HepG2 (cell line): ENCODE results near the gene PCSK7. TPM values are rescaled to one million over a fixed set of nuclear protein-coding genes. Genes with fewer than 3 reads are reported as not detected.

Source experiments
- ATAC-seq: fragments of 200-7000 bp; cut with Tn5 transposase; 3 replicates; pipeline ENCODE4 v1.9.1; 2020; ENCODE audit warnings: mild to moderate bottlenecking, moderate library complexity
- BruUV-seq: library from RNA; stranded (reverse); fragments of 400-500 nt; replicated peaks from 2 replicates; lab custom pipeline; 2021; lab: Mats Ljungman, UMichigan
- CTCF ChIA-PET: fragments of 300-600 bp; formaldehyde crosslinking; extraction: SDS; loops from one replicate; lab custom pipeline; 2021; ENCODE audit warnings: low total read pairs, inconsistent platforms, low intra/inter-chr PET ratio; lab: Yijun Ruan, JAX
- POLR2A ChIA-PET: fragments of 350-600 bp; sonication (Branson Sonifier 250); formaldehyde crosslinking; loops from one replicate; lab custom pipeline; 2020; ENCODE audit warnings: antibody characterized with exemption, inconsistent platforms; lab: Yijun Ruan, JAX
- DNase-seq: peaks from one replicate; pipeline ENCODE4 v3.0.0-alpha.2; 2015; ENCODE audit warnings: low spot score
- FAIRE-seq: peaks from 3 replicates; lab custom pipeline; 2011; peaks lifted over from hg19 to GRCh38; lab: Jason Lieb, UNC
- H2AFZ ChIP-seq: one replicate; pipeline ENCODE4 v1.6.1; 2011; ENCODE audit warnings: low read length, inconsistent platforms
- H3K27ac ChIP-seq: fragments of 300-600 bp; 3 replicates; pipeline ENCODE4 v1.8.0; 2011; ENCODE audit warnings: mixed run types, mild to moderate bottlenecking, mixed read lengths, low read length, inconsistent platforms; ENCODE audit not compliant: insufficient read depth; ENCODE audit errors: extremely low read length
- H3K27me3 ChIP-seq, 2 experiments: fragments of 200-600 bp in 1 of 2; 2 replicates in 1 of 2; 3 replicates in 1 of 2; pipeline versions ENCODE4 v1.6.0 to v1.8.0; 2011; ENCODE audit warnings: low read length in 2 of 2, mild to moderate bottlenecking in 2 of 2, moderate library complexity in 2 of 2, inconsistent platforms in 1 of 2; ENCODE audit not compliant: insufficient read depth in 2 of 2, control insufficient read depth in 1 of 2
- H3K36me3 ChIP-seq, 2 experiments: fragments of 200-600 bp in 1 of 2; replicated peaks in 1 of 2; 2 replicates in 1 of 2; 3 replicates in 1 of 2; pipeline versions ENCODE4 v1.5.1 to v1.8.0; 2011; ENCODE audit warnings: low read length in 2 of 2, inconsistent platforms in 1 of 2; ENCODE audit not compliant: insufficient read depth in 2 of 2, control insufficient read depth in 1 of 2
- H3K4me1 ChIP-seq: 2 replicates; pipeline ENCODE4 v1.5.1; 2012; ENCODE audit warnings: low read length, inconsistent platforms; ENCODE audit not compliant: insufficient read depth
- H3K4me2 ChIP-seq: 2 replicates; pipeline ENCODE4 v1.6.0; 2011; ENCODE audit warnings: low read depth, low read length, inconsistent platforms
- H3K4me3 ChIP-seq, 3 experiments: fragments of 200-600 bp in 1 of 3; sonication (generic), shearing (Covaris generic) in 1 of 3; replicated peaks in 1 of 3; 2 replicates each; pipeline ENCODE4 v1.5.1; 2011 to 2016; ENCODE audit warnings: low read length in 3 of 3, inconsistent platforms in 2 of 3, low read depth in 2 of 3, mild to moderate bottlenecking in 2 of 3, control low read depth in 1 of 3, mixed read lengths in 1 of 3; ENCODE audit not compliant: insufficient read depth in 1 of 3
- H3K79me2 ChIP-seq: one replicate; pipeline ENCODE4 v1.6.1; 2011; ENCODE audit warnings: low read length, inconsistent platforms; ENCODE audit not compliant: insufficient read depth
- H3K9ac ChIP-seq: 2 replicates; pipeline ENCODE4 v1.6.0; 2011; ENCODE audit warnings: mild to moderate bottlenecking, low read depth, low read length, inconsistent platforms; ENCODE audit not compliant: insufficient read depth
- H3K9me3 ChIP-seq: 2 replicates; pipeline ENCODE4 v1.5.1; 2012; ENCODE audit warnings: mild to moderate bottlenecking, low read length
- H4K20me1 ChIP-seq: 2 replicates; pipeline ENCODE4 v1.6.0; 2011; ENCODE audit warnings: inconsistent platforms, mild to moderate bottlenecking, low read length, moderate library complexity; ENCODE audit not compliant: insufficient read depth
- CBFB ChIP-seq: sonication (generic); formaldehyde crosslinking; IDR thresholded peaks from 2 replicates; pipeline ENCODE4 v1.4.0; 2020; ENCODE audit warnings: missing genetic modification reagents
- GATAD2A ChIP-seq: IDR thresholded peaks from 2 replicates; pipeline ENCODE4 v1.6.1; 2016
- ISL2 ChIP-seq: sonication (generic); formaldehyde crosslinking; IDR thresholded peaks from 2 replicates; pipeline ENCODE4 v1.5.0; 2020; ENCODE audit warnings: missing genetic modification reagents
- LCORL ChIP-seq, 2 experiments: fragments of 450-650 bp in 1 of 2; sonication (generic) in 1 of 2; formaldehyde crosslinking in 1 of 2; IDR thresholded peaks; 2 replicates each; pipeline versions ENCODE4 v1.5.0 to v1.6.1; 2017 to 2020; ENCODE audit warnings: antibody characterized with exemption in 1 of 2, missing genetic modification reagents in 1 of 2
- MTA1 ChIP-seq: sonication (generic); formaldehyde crosslinking; IDR thresholded peaks from 2 replicates; pipeline ENCODE4 v1.4.0; 2020; ENCODE audit warnings: missing genetic modification reagents, mild to moderate bottlenecking, borderline replicate concordance
- NFIC ChIP-seq: IDR thresholded peaks from 2 replicates; pipeline ENCODE4 v1.6.1; 2012; ENCODE audit warnings: mild to moderate bottlenecking, low read length, inconsistent platforms
- REL ChIP-seq: sonication (generic); formaldehyde crosslinking; conservative IDR thresholded peaks from 2 replicates; pipeline ENCODE4 v1.8.0; 2022; ENCODE audit warnings: mild to moderate bottlenecking, missing genetic modification reagents, moderate library complexity
- ZNF317 ChIP-seq: sonication (generic); formaldehyde crosslinking; IDR thresholded peaks from 2 replicates; pipeline ENCODE4 v1.5.0; 2020; ENCODE audit warnings: mild to moderate bottlenecking, missing genetic modification reagents
- ZNF563 ChIP-seq: sonication (generic); formaldehyde crosslinking; IDR thresholded peaks from 2 replicates; pipeline ENCODE4 v1.8.0; 2022; ENCODE audit warnings: mild to moderate bottlenecking, moderate library complexity, missing genetic modification reagents
- ZNF83 ChIP-seq: sonication (generic); formaldehyde crosslinking; IDR thresholded peaks from 2 replicates; pipeline ENCODE4 v1.4.0; 2020; ENCODE audit warnings: missing genetic modification reagents, mild to moderate bottlenecking, borderline replicate concordance
- ZNF839 ChIP-seq: sonication (generic); formaldehyde crosslinking; IDR thresholded peaks from 2 replicates; pipeline ENCODE4 v1.4.0; 2020; ENCODE audit warnings: missing genetic modification reagents, mild to moderate bottlenecking, borderline replicate concordance
- WGBS: methylation state at CpG from one replicate; pipeline ENCODE4 v1.1.6; 2017; ENCODE audit warnings: low lambda C conversion rate; 5-methylcytosine and 5-hydroxymethylcytosine counted together
- in situ Hi-C: cut with HindIII; loops from 2 replicates; pipeline ENCODE4 v1.10.0; 2017; ENCODE audit warnings: low pct_unique_long_range_greater_than_20kb; ENCODE audit not compliant: extremely low pct_ligation_motif_present
- intact Hi-C: fragments of 100-400 bp; cut with micrococcal nuclease; formaldehyde crosslinking; loops from one replicate; pipeline ENCODE4 v1.10.0; 2022; ENCODE audit not compliant: unreplicated experiment
- polyA plus RNA-seq, 8 experiments: library from polyadenylated mRNA; depleted of rRNA in 3 of 8; stranded (reverse) in 7 of 8; unstranded in 1 of 8; fragments of >200 nt; fragmentation: Illumina TruSeq in 4 of 8; extraction: Trizol in 4 of 8; gene quantifications; 2 replicates each; pipeline versions ENCODE4 v1.2.1 to v1.2.3, GENCODE V29; 2011 to 2016; ENCODE audit warnings: low read depth in 4 of 8, missing spikeins in 1 of 8, mixed read lengths in 1 of 8; ENCODE audit not compliant: insufficient read depth in 1 of 8
- total RNA-seq, 5 experiments: library from RNA; depleted of rRNA; stranded (reverse); fragments of >200 nt; fragmentation: Illumina TruSeq; extraction: Trizol; gene quantifications; 2 replicates each; pipeline ENCODE4 v1.2.3, GENCODE V29; 2016; ENCODE audit warnings: low read depth in 1 of 5
- TF ChIP-seq, protein P1 (sequence below): sonication (generic); formaldehyde crosslinking; IDR thresholded peaks from 2 replicates; pipeline ENCODE4 v1.8.0; 2023; ENCODE audit warnings: mild to moderate bottlenecking, missing genetic modification reagents
- TF ChIP-seq, protein P2 (sequence below), 2 experiments: fragments of 450-650 bp in 1 of 2; sonication (generic) in 1 of 2; formaldehyde crosslinking in 1 of 2; IDR thresholded peaks; 2 replicates each; pipeline versions ENCODE4 v1.6.1 to v1.8.0; 2016 to 2022; ENCODE audit warnings: antibody characterized with exemption in 1 of 2, mild to moderate bottlenecking in 1 of 2, missing genetic modification reagents in 1 of 2

PCSK7 gene
- total and polyA plus RNA-seq, 2 of the 13 experiments (the other 11 are each of a cell fraction or from before 2014, with no cell fraction given) = 13.4 to 13.8 TPM

DNA sequence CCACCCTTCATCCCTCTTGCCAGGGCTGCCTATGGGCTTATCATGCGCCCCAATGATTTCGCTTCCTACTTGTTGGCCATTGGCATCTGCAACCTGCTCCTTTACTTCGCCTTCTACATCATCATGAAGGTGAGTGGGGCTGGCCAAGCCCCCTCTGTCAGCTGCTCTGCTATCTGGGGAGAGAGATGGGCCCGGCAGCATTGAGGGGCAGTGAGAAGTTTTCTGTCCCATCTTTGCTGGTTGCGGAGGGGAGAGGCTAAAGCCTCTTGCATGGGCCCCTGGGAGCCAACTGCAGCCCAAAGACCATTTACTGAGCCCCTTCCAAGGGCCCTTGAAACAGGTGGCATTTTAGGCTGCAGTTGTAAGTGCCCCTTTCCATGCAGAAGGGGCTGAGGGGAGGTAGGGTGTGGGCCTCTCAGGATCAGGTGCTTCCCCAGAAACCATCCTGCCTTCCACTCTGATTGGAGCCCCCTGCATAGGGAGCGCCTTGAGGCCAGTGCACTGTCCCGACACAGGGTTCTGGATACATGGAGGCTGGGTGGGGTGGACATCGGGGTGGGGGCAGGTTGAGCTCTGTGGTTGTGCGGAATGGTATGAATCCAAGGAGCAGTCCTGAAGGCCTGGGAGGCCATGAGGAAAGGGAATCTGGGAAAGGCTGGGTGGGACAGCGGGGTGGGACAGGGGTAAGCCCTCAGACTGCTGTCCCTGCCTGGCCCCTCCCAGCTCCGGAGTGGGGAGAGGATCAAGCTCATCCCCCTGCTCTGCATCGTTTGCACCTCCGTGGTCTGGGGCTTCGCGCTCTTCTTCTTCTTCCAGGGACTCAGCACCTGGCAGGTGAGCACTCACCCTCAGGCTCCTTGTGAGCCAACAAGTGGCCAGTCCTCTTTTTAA is 38.5 kb downstream of the PCSK7 start:
- DNase-seq = no peak
- Histone ChIP-seq H3K36me3 (peaks cover 4 to 18% of the 10 kb centered on the region in 2 experiments; a peak in 3 of 5 replicates), H3K4me3 (no peak overlapping the region), H2AFZ (no peak overlapping the region), H3K9ac (no peak overlapping the region), H4K20me1 (no peaks in the 10 kb centered on the region), H3K4me2 (no peak overlapping the region), H3K79me2 (no peaks in the 10 kb centered on the region), H3K27ac (no peak overlapping the region), H3K9me3 (no peaks in the 10 kb centered on the region), H3K4me1 (peaks cover 11% of the 10 kb centered on the region), H3K27me3 (no peaks in the 10 kb centered on the region)
- POLR2A ChIA-PET = no interaction called here
- ATAC-seq = no peak
- in situ Hi-C loops = no loop called here
- 100% methylated on average over 15 of the region's 15 CpGs for WGBS
- CTCF ChIA-PET = no interaction called here
- intact Hi-C loops = no loop called here
- no peak for FAIRE-seq
- BruUV-seq = no TSS peak
- no peak for TF ChIP-seq MTA1 (CRISPR knock-in tag)
- TF ChIP-seq LCORL (IDR thresholded peaks at IDR 0.05) = no peak
- no peak for TF ChIP-seq LCORL (CRISPR knock-in tag; IDR thresholded peaks at IDR 0.05)
- no peak for TF ChIP-seq GATAD2A (CRISPR knock-in tag)
- no peak for TF ChIP-seq ZNF83
- TF ChIP-seq ZNF317 (CRISPR knock-in tag) = no peak
- no peak for TF ChIP-seq NFIC
- no peak for TF ChIP-seq CBFB
- TF ChIP-seq, protein P1, sequence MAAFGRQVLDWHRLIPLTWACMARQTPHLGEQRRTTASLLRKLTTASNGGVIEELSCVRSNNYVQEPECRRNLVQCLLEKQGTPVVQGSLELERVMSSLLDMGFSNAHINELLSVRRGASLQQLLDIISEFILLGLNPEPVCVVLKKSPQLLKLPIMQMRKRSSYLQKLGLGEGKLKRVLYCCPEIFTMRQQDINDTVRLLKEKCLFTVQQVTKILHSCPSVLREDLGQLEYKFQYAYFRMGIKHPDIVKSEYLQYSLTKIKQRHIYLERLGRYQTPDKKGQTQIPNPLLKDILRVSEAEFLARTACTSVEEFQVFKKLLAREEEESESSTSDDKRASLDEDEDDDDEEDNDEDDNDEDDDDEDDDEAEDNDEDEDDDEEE (CRISPR knock-in tag) = no peak
- TF ChIP-seq, protein P2, sequence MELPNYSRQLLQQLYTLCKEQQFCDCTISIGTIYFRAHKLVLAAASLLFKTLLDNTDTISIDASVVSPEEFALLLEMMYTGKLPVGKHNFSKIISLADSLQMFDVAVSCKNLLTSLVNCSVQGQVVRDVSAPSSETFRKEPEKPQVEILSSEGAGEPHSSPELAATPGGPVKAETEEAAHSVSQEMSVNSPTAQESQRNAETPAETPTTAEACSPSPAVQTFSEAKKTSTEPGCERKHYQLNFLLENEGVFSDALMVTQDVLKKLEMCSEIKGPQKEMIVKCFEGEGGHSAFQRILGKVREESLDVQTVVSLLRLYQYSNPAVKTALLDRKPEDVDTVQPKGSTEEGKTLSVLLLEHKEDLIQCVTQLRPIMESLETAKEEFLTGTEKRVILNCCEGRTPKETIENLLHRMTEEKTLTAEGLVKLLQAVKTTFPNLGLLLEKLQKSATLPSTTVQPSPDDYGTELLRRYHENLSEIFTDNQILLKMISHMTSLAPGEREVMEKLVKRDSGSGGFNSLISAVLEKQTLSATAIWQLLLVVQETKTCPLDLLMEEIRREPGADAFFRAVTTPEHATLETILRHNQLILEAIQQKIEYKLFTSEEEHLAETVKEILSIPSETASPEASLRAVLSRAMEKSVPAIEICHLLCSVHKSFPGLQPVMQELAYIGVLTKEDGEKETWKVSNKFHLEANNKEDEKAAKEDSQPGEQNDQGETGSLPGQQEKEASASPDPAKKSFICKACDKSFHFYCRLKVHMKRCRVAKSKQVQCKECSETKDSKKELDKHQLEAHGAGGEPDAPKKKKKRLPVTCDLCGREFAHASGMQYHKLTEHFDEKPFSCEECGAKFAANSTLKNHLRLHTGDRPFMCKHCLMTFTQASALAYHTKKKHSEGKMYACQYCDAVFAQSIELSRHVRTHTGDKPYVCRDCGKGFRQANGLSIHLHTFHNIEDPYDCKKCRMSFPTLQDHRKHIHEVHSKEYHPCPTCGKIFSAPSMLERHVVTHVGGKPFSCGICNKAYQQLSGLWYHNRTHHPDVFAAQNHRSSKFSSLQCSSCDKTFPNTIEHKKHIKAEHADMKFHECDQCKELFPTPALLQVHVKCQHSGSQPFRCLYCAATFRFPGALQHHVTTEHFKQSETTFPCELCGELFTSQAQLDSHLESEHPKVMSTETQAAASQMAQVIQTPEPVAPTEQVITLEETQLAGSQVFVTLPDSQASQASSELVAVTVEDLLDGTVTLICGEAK (IDR thresholded peaks at IDR 0.05) = no peak
- TF ChIP-seq, protein P2 (CRISPR knock-in tag; IDR thresholded peaks at IDR 0.05) = no peak
- TF ChIP-seq ZNF563 (CRISPR knock-in tag) = no peak
- TF ChIP-seq ZNF839 (CRISPR knock-in tag) = no peak
- TF ChIP-seq REL (CRISPR knock-in tag) = no peak
- TF ChIP-seq ISL2 (CRISPR knock-in tag) = no peak
